ENCODE measurements around the gene KIR3DL2. TPM values are rescaled to one million over a fixed set of nuclear protein-coding genes. Genes with fewer than 3 reads are reported as not detected.
"Not testable (repeated sequence)": the region's sequence is repeated elsewhere in the genome, so short reads cannot be mapped to it uniquely, and the experiment has no call there.

Gene KIR3DL2
- total RNA-seq, 2 donors from 2014 or later = not detected

DNA sequence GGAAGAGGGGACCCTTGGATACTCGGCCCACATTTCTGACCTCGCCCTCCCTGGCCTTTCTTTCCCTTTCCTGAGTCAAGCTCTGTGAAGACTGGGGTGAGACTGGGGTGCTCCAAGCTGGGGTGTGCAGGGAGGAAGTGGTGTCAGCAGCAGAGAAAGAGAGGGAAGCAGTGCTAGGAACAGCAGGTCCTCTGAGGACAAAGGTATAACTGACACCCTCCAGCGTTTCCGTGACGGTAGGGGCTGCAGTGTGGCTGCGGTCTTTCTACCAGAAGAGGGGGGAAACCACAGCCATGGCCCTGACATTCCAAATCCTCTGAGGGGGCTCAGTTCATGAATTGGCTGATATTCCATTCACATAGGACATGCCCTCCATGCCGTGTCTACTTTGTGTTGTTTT is 1.1 kb downstream of the KIR3DL2 start:
- Histone ChIP-seq H3K4me3 (no peak overlapping the region), H3K27ac (no peak overlapping the region), H3K9me3 (no peaks in the 10 kb centered on the region), H3K4me1 (no peaks in the 10 kb centered on the region), H3K27me3 (no peaks in the 10 kb centered on the region), H3K36me3 (no peaks in the 10 kb centered on the region)
- no peak for DNase-seq (ENCODE audit: low spot score)
- TF ChIP-seq CTCF (IDR thresholded peaks at IDR 0.05) = no peak

GRCh38 chr19:54855241-54855640 is 5.0 kb downstream of the KIR3DL2 start:
- not testable (repeated sequence) for H3K9me3 ChIP-seq; DNase-seq (ENCODE audit: low spot score)

DNA sequence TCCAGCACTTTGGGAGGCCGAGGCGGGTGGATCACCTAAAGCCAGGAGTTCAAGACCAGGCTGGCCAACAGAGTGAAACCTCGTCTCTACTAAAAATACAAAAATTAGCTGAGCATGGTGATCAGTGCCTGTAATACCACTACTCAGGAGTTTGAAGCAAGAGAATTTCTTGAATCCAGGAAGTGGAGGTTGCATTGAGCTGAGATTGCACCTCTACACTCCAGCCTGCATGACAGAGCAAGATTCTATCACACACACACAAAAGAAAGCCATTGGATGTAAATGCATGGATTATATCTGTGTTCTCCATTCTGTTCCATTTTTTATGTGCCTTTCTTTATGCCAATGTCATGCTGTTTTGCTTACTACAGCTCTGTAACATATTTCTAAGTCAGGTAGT is 8.2 kb downstream of the KIR3DL2 start:
- not testable (repeated sequence) for H3K9me3 ChIP-seq; H3K4me3 ChIP-seq; H3K27me3 ChIP-seq; H3K27ac ChIP-seq; H3K36me3 ChIP-seq; DNase-seq (ENCODE audit: low spot score); H3K4me1 ChIP-seq

More at GRCh38 chr19:54855241-54855640, 5.0 kb downstream of the KIR3DL2 start:
- not testable (repeated sequence) for H3K27ac ChIP-seq, H3K4me3 ChIP-seq, H3K4me1 ChIP-seq, H3K27me3 ChIP-seq, H3K36me3 ChIP-seq

- not testable (repeated sequence) for H3K27me3 ChIP-seq; H3K9me3 ChIP-seq; H3K36me3 ChIP-seq; H3K4me1 ChIP-seq; DNase-seq (ENCODE audit: low spot score); H3K27ac ChIP-seq; H3K4me3 ChIP-seq
Observed at GRCh38 chr19:54859421-54859820, 9.2 kb downstream of the KIR3DL2 start.

DNA sequence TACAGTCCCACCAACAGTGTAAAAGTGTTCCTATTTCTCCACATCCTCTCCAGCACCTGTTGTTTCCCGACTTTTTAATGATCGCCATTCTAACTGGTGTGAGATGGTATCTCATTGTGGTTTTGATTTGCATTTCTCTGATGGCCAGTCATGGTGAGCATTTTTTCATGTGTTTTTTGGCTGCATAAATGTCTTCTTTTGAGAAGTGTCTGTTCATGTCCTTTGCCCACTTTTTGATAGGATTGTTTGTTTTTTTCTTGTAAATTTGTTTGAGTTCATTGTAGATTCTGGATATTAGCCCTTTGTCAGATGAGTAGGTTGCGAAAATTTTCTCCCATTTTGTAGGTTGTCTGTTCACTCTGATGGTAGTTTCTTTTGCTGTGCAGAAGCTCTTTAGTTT is 13.2 kb downstream of the KIR3DL2 start:
- H3K27me3 ChIP-seq; H3K27ac ChIP-seq; H3K4me1 ChIP-seq; H3K4me3 ChIP-seq; DNase-seq (ENCODE audit: low spot score); H3K9me3 ChIP-seq; H3K36me3 ChIP-seq: not testable (repeated sequence)

- TF ChIP-seq CTCF (IDR thresholded peaks at IDR 0.05) = no peak
- no peaks in the 10 kb centered on the region for H3K36me3 ChIP-seq
- H3K4me3 ChIP-seq = no peak overlapping the region
- no peaks in the 10 kb centered on the region for H3K27me3 ChIP-seq
- H3K27ac ChIP-seq = no peak overlapping the region
- no peaks in the 10 kb centered on the region for H3K4me1 ChIP-seq
- no peak for DNase-seq (ENCODE audit: low spot score)
- H3K9me3 ChIP-seq = no peaks in the 10 kb centered on the region
Observed at GRCh38 chr19:54871696-54872095, 21.5 kb downstream of the KIR3DL2 start.

DNA sequence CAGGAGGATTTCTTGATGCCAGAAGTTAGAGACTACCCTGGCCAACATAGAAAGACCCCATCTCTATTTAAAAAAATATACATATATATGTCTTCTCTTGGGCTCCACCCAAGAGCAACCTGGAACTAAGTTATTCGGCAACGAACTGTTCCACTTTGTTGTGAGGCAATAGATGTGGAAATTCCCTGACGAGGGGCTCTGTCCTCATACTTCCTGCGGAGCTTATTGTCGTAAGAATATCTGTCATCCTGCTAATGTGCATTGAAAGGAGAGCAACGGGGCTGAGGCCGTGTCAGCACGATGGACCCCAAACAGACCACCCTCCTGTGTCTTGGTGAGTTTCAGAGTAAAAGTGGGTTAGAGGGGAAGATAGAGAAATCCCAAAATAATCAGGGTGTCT is 23.7 kb downstream of the KIR3DL2 start, which contains the start of gene FCAR:
FCAR (plus strand) TSS at position 246 of the 400 bp plus-strand sequence; CDS start at position 301, 55 bp downstream.
- Histone ChIP-seq H3K27ac (no peak within 1 kb of the TSS), H3K4me1 (no peaks in the 10 kb centered on the region), H3K27me3 (no peaks in the 10 kb centered on the region), H3K4me3 (no peak within 1 kb of the TSS), H3K9me3 (no peaks in the 10 kb centered on the region), H3K36me3 (no peaks in the 10 kb centered on the region)
- DNase-seq (ENCODE audit: low spot score) = no peak
- TF ChIP-seq CTCF (IDR thresholded peaks at IDR 0.05) = no peak

DNA sequence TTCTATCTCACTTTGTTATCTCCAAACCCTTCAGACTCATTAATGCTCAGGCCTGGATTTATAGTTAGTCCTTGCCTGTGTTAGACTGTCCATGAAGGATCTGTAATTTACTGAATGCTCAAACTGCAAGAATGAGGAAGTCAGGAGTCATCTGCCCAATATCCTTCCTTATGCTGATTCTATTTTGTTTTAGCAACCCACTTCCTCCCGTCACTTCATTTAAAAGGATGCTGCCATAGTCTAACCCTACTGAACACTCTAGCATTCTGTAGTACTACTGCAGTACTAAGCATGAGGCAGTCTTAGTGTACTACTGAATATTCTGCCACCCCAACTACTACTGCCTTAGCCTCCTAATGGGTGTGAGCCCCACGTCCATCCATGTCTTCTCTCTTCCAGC is 25.3 kb downstream of the KIR3DL2 start:
- H3K27ac ChIP-seq = no peak overlapping the region

More for the DNA sequence above, 25.3 kb downstream of the KIR3DL2 start:
- no peak for TF ChIP-seq CTCF (IDR thresholded peaks at IDR 0.05)
- H3K4me3 ChIP-seq = no peak overlapping the region
- no peaks in the 10 kb centered on the region for H3K27me3 ChIP-seq
- H3K36me3 ChIP-seq = no peaks in the 10 kb centered on the region
- DNase-seq (ENCODE audit: low spot score) = no peak
- H3K4me1 ChIP-seq = no peaks in the 10 kb centered on the region
- H3K9me3 ChIP-seq = no peaks in the 10 kb centered on the region

Data from right atrium auricular region (tissue), 2 donors.